Stimulated activated CD8-positive, alpha-beta memory T cell treated with anti-CD3 and anti-CD28 coated beads, Interleukin-7, amount 100 ng/mL, for 1 hour (primary cell): Measurements from ENCODE around the gene ATP8A2.

Experiments used
- DNase-seq, 2 donors: peaks; one replicate each; pipeline ENCODE4 v3.0.0-alpha.2; 2020; ENCODE audit warnings: low read depth in 2 of 2

ATP8A2 gene

DNA sequence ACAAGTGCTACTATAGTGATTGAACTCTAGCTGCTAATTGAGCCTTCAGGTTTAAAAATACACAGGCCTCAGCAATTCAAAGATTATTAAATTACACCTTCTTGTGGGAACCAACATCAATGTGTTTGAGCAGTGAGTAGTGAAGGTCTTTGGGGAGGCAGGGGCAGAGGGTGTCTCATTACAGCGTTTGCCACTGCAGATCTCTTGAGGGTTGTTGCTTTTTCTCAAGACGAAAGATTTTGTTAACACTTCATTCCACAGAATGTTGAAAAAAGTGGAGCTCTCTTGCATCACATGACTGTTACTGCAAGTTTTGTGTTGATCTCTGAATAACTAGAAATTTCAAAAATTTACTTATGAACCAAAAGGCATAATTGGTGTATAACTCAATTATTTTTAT is 253.6 kb downstream of the ATP8A2 start:
- DNase-seq: no peak

- DNase-seq: no peak
These were observed 258.6 kb downstream of the ATP8A2 start for GRCh38 chr13:25630329-25630900.

DNA sequence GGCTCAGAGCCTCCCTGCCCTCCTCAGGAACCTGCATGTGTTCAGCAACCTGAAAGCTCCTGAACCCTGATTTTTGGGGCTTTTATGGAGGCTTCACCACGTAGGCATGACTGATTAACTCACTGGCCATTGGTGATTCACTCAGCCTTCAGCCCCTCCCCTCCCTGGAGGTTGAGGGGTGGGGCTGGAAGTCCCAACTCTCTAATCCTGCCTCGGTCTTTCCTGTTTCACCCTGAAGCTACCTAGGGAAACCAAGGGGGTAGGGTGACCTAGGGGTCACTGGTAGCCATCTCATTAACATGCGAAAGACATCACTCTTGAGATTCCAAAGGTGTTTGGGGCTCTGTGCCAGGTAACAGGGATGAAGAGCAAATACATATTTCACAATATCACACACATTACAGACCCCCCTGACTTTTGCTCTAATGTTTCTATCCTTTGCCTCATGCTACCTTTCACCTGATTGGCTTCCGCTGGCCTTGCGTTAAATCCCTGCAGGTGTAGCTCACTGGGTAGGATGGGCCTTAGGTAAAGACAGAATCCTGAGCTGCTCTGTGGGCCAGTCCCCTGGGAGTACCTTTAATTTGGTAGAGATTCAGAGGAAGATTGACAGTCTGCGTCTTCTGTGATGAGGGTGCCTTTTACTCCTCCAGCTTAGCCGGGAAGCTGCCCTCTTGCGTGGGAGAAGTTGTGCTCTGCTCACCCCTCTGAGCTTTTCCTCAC is 260.6 kb downstream of the ATP8A2 start:
- no peak for DNase-seq

DNA sequence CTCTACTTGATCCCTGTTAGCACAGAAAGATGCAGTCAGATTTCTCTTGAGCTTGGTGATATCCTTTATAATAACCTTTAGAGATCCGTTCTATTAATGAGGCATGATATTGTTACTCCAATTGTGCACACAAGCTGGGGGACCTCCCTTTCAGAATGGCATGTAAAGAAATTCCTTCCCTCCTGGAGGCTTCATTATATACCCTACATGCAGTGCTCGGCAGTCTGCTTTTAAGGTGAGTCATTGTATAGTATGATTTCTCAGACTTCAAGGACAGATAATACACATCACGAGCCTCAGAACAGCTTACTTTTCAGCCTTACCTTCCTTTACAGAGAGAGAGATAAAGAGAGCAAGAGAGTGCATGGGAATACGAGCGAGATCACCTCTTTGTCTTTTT is 261.3 kb downstream of the ATP8A2 start:
- DNase-seq: no peak

GRCh38 chr13:25645681-25646080 is 273.9 kb downstream of the ATP8A2 start:
- DNase-seq: no peak

- no peak for DNase-seq
These were observed 277.3 kb downstream of the ATP8A2 start for GRCh38 chr13:25649001-25649633.

DNA sequence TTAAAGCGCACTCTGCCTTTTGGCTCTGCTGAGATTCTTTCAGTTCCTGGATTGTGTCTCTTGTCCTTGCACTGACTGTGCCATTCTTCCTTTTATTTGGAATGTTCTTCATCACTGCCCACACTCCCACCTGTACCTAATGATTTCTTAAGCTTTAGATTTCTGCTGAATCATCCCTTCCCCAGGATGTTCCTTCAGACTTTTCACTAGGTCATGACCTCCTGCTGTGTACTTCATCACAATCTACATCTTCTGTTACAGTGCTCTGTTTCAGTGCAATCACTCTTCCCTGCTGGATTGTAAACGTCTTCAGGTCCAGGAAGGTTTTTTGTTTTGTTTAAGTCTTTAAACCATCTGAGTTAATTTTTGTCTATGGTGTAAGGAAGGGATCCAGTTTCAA is 281.0 kb downstream of the ATP8A2 start:
- DNase-seq: no peak

GRCh38 chr13:25654322-25654721 is 282.5 kb downstream of the ATP8A2 start:
- no peak for DNase-seq

DNA sequence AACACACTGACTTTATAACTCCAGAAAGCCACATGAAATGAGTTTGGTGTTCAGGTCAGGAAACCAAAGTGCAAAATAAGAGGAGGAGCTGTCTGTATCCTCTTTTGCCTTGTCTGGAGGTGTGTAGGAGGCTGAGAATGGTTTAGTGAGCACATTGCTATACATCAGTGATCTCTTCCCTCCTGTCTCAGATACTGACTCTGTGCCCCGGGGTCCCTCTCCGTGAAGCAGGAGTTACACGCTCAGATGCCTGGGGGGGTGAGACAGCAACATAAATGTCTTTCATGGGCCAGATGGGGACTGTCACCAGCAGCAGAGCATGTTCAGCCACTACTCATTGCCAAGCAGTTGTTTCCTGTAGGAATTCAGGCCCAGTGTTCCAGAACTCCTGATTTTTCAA is 285.4 kb downstream of the ATP8A2 start:
- DNase-seq: no peak

- no peak for DNase-seq
These were observed 287.5 kb downstream of the ATP8A2 start for GRCh38 chr13:25659091-25659795.

- no peak for DNase-seq
These were observed 289.2 kb downstream of the ATP8A2 start for GRCh38 chr13:25660996-25661395.

- DNase-seq: no peak
These were observed 290.7 kb downstream of the ATP8A2 start for GRCh38 chr13:25662516-25662915.

GRCh38 chr13:25668345-25668744 is 296.6 kb downstream of the ATP8A2 start:
- no peak for DNase-seq

- no peak for DNase-seq
These were observed 301.9 kb downstream of the ATP8A2 start for GRCh38 chr13:25673711-25674110.

DNA sequence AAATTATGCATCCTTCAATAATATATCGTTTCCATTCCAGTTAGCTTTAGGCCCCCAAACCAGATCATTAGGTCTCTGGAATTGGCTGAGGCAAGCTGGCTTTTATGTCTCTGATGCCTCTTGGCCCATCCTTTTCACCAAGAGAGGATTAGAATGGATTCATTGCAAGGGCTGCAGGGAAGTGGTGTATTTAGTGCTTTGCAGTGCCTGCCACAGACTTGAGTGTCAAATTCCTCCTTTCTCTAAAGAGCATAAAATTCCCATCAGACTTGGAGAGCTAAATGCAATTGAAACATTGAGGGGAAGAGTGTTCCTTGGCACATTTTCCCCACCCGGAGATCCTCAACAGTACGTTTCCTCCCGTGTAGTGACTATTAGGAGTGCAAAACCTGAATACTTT is 302.6 kb downstream of the ATP8A2 start:
- DNase-seq: no peak

- no peak for DNase-seq
These were observed 303.3 kb downstream of the ATP8A2 start for GRCh38 chr13:25675060-25675459.

- no peak for DNase-seq
These were observed 306.2 kb downstream of the ATP8A2 start for GRCh38 chr13:25677956-25678355.

GRCh38 chr13:25678398-25678797 is 306.6 kb downstream of the ATP8A2 start:
- DNase-seq: no peak

- DNase-seq: no peak
These were observed 307.4 kb downstream of the ATP8A2 start for GRCh38 chr13:25679159-25679558.

DNA sequence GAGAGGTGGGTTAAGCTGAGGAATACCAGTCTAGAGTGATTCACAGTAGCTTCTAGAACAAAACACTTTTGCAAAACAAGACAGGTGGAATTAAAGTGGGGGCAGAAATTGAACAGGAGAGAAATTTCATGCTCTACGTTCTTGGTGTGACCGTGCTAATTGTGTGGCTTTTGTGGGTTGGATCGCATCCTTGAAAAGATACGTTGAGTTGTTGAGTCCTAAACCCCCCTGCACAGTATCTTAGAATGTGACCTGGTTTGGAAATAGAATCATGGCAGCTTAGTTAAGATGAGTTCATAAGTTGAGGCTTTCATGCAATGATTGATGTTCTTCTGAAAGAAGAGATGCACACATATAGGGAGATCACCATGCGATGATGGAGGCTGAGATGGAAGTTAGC is 308.2 kb downstream of the ATP8A2 start:
- no peak for DNase-seq

- no peak for DNase-seq
These were observed 310.5 kb downstream of the ATP8A2 start for GRCh38 chr13:25682276-25682675.

DNA sequence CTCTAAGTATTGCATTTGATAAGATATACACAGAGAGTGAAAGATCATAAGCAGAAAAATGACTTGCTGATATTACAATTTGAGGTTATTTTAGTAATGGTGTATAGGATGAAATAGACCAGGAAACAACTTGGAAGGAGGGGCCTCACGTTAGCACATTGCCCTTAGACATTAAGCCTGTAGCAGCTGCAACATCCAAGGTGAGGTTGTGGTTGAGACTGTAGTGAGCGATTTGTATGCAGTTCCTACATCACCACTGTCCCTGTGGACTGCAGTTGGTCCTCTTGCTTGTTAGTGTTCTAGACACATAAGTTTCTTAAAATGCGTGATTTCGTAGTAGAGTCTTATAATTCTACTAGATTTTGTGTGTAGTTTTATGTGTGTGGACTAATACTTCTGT is 311.3 kb downstream of the ATP8A2 start:
- DNase-seq: no peak
